ENCODE results near the gene SMAD5.

The SMAD5 gene

DNA sequence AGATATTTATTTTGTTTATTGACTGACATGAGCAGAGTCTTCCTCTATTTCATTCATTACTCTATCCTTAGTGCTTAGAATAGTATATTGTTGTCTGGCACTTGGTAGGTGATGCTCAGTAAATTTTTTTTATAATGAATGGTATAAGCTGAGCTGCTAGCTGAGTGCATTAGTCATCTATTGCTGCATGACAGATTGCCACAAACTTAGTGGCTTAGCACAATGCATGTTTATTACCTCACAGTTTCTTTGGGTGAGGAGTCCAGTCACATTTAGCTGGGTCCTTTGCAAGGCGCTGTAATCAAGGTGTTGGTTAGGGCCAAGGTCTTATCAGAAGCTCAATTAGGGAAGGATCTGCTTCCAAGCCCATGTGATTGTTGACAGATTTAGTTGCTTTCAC, 23.1 kb downstream of the SMAD5 start:
- no peak for DNase-seq (ENCODE audit: low read depth in 2 of 2)

DNA sequence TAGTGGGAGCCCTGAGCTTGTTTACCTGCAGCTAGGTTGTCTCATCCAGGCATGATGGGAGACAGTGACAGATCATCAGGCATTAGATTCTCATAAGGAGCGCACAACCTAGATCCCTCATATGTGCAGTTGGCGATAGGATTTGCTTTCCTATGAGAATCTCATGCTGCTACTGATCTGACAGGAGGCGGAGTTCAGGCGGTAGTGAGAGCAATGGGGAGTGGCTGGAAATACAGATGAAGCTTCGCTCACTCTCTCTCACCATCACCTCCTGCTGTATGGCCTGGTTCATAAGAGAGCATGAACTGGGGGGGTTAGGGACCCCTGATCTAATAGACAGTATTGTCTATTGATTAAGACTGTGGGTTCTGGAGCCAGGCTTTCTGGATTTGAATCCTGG, 24.9 kb downstream of the SMAD5 start:
- no peak for DNase-seq (ENCODE audit: low read depth in 2 of 2)

DNA sequence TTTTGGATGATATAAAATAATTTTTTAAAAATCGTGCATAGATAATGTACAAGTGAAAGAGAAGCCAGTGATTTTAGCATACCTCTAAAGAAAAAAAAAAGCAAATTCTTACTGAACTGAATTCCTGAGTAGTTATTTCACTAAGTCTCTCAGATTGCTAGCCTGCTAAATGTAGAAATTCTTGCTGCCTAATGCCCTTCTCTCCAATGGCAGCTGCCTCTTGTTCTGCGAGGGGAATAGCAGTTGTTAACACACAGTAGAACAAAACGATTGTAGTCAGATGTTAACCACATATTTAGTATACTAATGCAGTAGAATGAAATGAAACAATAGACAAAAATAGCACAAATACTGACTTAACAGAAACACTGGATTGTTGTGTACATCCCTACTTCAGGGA, 26.8 kb downstream of the SMAD5 start:
- no peak for DNase-seq (ENCODE audit: low read depth in 2 of 2)

DNA sequence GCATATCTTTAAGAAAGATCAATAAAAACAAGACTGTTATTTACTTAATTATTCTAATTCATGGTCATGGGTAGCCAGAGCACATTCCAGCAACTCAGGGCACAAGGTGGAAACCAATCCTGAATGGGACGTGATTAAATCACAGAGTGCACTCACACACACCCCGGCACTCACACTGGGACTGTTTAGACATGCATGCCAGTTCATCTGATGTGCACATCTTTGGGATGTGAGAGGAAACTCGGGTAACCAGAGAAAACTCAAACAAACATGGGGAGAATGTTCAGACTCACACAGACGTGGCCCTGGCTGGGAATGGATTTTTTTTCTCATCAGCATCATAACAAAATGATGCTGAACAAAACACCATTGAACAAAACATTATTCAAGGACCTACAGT, 29.4 kb downstream of the SMAD5 start:
- DNase-seq (ENCODE audit: low read depth in 2 of 2): no peak

DNA sequence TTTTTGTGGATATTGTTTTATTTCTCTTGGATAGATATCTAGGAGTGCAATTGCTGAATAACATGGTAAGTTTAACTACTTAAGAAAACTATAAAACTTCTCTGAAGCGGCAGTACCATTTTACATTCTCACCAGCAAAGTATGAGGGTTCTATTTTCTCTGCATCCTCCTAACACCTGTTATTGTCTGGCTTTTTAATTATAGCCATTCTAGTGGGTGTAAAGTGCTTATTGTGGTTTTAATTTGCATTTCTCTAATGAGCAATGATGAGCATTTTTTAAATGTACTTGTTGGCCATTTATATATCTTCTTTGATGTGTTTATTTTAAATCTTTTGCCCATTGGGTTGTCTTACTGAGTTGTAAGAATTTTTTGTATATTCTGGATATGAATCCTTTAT, 31.6 kb downstream of the SMAD5 start:
- DNase-seq (ENCODE audit: low read depth in 2 of 2): no peak

DNA sequence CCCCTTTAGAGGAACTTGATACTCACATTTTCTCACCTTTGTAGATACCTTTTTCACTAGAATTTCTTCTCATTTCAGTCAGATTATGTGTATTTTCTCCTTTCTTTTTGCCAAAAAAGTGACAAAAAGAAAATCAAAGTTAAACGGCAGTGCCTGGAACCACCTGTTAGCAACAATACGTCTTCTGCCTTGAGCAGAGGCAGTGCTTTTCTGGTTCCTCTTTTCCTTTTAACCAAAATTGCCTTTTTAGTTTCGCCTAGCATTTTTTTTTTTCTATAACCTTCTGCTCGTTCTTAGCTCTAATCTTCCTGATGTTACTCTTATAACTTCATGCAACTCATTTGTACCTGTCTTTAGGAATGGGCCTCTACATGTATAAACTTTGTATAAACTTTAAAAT, 34.3 kb downstream of the SMAD5 start:
- no peak for DNase-seq (ENCODE audit: low read depth in 2 of 2)

DNA sequence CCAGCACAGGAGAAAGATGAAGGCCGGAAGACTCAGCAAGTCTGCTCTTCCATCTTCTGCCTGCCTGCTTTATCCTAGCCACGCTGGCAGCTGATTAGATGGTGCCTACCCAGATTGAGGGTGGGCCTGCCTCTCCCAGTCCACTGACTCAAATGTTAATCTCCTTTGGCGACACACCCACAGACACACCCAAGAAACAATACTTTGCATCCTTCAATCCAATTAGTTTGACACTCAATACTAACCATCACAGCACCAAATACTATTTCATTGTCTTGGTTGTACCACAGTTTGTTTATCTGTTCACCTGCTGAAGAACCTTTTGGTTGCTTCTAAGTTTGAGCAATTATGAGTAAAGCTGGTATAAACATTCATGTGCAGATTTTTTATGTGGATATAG, 36.6 kb downstream of the SMAD5 start:
- no peak for DNase-seq (ENCODE audit: low read depth in 2 of 2)

DNA sequence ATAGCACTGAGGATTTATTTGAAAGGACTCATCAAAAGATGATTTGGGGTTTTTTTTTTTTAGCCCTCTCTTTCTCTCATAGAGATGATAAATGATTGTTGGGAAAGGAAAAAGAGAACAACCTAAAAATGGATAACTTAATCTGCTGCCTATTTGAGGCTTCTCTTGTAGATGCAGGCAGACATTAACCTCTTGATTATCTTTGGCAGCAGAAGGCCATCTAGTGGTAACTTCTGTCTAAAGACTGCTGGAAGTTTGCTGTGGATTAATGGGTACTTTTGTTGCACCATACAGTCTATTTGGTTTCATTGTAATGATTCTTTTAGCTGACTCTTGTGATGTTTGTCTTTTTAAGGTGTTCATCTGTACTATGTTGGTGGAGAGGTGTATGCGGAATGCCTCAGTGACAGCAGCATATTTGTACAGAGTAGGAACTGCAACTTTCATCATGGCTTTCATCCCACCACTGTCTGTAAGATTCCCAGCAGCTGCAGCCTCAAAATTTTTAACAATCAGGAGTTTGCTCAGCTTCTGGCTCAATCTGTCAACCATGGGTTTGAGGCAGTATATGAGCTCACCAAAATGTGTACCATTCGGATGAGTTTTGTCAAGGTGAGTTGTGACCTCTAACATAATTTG, 41.5 kb downstream of the SMAD5 start:
- DNase-seq (ENCODE audit: low read depth in 2 of 2): no peak

DNA sequence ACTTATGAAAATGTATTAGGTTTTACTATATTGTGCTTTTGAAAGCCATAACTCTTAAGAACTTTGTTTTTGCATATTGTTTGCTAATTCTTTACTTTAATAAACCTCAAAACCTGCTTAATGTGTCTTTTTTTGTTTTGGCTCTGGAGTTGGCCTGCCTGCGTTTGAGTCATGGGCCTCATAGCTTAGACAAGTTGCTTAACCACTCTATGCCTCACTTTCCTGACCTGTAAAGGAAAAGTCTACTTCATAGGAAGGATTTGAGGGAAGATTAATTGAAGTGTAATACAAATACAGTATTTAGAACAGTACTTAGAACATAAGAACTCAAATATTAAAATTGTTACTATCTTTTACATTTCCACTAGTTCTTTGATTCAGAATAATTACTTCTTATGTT, 50.0 kb downstream of the SMAD5 start:
- no peak for DNase-seq (ENCODE audit: low read depth in 2 of 2)

DNA sequence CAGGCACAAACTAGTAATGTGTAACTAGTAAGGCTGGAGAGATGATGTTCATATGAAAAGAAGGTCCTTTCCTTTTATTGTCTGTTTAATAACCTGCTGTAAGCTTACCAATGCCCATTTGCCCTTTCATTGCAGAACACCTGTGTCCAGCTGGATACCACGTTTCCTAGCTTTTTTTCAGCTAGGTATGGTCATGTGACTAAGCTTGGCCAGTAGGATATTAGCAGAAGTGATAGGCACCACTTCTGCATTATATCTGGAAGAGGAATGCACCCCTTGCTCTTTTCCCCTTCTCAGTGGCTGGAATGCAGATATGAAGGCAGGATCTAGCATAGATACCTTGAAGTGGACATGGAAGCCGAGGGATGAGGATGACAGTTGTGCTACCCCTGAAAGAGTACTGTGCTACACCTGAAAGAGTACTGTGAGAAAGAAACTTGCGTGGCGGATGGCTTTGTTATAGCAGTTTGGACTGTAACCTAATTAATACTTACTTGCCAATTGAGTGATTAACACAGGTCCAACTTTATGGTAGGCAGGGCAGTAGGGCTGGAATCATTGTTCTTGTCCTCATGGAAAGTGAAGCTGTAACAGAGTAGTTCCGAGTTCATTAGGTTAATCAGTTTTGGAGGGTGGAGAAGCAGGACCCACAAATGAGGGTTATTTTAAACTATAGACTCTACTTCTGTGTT, 53.5 kb downstream of the SMAD5 start:
- DNase-seq (ENCODE audit: low read depth in 2 of 2): no peak

DNA sequence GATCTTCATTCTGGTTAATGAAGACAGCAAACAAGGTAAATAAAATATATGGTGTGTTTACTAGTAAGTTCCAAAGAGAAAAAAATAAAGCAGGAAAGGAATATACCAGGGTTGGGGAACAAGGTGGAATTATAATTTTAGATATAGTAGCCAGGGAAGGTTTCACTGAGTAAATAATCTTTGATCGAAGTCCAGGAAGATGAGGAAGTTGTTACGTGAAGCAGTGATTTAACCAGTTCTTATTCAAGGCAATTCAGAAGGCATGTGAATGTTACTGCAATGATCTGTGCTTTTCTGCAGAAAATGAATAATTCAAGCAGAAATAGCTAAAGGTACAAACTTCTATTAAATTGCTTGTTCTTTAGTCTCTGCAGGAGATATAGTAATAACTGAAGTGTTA, 54.2 kb downstream of the SMAD5 start:
- DNase-seq (ENCODE audit: low read depth in 2 of 2): no peak

DNA sequence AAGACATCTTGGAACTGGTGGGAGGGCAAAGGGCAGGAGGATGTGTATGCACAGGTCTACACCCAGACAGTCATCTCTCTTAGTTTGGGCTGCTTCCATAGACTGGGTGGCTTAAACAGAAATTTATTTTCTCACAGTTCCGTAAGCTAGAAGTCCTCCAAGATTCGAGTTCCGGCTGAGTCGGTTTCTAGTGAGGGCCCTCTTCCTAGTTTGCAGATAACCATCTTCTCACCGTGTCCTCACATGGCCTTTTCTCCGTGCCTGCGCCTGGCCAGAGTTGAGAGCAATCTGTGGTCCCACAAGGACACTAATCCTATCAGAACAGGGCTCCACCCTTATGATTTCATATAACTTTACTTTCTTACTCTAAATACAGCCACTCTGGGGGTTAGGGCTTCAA, 56.2 kb downstream of the SMAD5 start:
- DNase-seq (ENCODE audit: low read depth in 2 of 2): no peak

DNA sequence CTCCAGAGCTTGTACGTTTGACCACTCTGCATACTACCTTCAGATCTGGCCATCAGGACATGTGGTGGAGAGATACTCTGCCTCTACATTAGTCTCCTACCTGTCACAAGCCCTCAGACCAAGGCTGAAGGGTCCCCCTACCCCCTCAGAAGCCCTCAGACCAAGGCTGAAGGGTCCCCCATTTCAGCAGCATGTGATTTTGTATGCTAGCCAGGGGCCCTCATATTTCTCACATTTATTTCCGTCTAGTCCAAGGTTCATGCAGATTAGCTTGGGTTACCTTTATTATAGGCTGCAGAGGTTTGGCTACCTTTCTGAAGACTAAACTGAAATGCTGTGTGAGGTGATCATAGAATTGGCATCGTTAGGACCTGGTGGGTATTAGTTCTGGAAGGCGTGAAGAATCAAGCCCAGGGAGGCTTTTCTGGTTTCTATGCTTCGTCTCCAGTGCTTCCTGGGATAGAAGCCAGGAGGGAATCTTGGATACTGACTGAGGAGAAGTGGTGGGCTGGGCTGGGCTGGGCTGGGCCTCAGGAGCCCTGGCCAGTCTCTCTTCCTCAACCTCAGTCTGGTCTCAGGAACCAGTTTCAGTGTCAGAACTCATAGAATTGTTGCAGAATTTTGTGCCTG, 57.6 kb downstream of the SMAD5 start:
- no peak for DNase-seq (ENCODE audit: low read depth in 2 of 2)

DNA sequence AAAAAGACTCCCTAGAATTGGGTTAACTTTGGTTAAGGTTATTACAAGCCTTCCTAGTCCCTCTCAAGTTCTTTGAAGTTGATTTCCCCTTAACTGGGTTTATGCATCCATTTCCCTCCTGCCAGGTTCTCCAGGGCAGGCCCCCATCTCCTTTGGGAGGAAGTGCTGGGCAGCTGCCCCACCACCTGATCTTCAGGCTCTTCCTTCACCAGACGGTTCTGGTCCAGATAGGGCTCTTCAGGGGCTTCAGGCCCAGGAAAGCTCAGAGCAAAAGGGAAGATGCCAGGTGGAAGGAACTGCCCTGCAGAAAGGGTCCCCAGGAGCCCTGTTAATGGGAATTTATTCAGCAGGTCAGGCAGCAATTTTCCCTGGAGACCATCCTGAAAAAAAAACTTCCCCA, 58.3 kb downstream of the SMAD5 start:
- no peak for DNase-seq (ENCODE audit: low read depth in 2 of 2)

DNA sequence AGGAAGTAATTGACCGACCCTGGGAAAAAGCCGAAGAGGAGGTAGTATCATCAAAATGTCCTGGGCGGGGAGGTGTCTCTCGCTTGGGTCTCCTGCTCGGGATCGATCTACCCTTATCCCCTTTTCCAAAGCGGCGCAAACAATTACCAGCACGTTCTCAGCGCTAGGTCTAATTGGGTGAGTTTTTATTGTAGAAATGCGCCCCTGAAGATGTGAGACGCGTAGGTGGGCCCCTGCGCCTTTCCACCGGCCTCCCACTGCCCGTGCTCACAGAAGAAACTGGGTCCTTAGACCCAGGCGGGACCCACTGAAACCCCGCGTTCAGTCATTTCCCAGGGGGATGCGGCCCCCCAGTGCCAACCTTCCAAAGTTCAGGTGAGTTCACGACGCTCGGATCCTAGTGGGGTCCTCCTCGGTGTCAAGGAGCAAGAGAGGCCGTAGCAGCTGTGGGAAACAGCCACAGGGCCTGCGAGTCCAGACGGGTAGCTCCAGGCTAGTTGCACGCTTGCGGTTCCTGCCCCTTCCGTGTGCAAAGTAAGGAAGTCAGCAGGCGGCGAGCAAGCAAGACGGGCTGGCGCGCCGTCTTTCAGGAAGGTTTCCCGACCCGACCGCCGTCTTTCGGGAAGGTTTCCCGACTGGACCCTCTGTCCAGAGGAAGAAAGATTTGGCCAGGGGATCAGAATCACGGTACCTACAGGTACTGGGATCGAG, 58.8 kb downstream of the SMAD5 start:
- no peak for DNase-seq (ENCODE audit: low read depth in 2 of 2)

DNA sequence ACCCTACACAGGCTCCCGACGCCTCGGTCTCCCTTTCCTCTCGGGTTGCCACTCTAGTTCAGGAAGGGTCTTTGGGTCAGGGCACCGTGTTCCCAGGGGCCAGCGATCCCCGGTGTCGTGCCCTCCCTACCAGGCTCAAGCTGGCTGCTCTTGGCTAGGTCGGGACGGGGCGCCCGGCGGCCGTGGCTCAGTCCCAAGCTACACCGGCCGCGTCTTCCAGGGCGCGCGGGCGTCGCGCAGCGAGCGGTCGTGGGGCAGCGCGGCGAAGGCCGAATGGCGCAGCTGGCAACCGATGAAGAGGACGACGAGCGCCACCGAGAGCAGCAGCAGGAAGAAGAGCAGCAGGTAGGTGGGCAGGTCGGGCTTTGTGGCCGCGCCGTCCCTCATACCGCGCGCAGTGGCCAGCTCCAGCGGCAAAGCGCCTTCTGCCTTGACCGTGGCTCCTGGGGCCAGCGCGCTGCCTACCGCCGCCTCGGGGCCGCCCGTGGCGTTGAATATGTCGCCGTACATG, 59.4 kb downstream of the SMAD5 start:
- DNase-seq (ENCODE audit: low read depth in 2 of 2): no peak

DNA sequence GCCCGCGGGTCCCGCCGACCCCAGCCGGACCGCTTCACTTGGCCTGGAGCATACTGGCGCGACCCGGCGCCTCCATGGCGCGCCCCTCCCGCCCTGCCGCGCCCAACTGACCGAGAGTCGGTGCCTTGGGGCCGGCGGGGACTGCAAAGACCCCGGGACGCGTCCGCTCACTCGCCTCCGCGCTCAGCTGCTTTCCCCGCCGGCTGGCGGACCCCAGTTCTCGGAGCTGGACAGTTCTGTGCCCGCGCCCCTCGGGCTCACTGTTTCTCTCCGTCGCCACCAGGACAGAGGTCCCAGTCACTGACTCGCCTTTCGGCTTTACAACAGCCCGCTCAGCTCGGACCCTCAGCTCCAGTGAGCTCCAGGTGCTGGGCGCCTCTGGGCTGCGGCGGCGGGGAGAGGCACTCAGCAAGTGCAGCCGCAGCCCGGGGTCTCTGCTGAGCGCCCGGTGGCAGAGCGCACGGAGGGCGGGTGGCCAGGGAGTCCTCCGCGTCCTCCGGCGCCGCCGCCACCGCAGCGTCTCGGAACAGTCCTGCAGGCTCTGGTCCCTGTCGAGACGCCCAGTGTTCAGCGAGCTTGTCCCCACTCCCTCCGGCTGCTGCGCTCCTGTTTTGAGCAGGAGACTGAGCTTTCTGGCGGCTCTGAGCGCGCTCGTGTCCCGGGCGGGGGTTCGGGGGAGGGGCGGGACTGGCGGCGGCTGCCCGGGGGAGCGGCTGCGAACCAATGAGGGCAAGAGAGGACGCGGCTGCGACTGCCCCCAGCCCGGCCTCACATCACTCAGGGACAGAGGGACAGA, 60.1 kb downstream of the SMAD5 start, which contains the start of gene SMIM32:
Gene SMIM32 (minus strand): TSS at position 637 of the 796 bp plus-strand sequence. CDS start 638 bp downstream, outside the sequence.
- DNase-seq (ENCODE audit: low read depth in 2 of 2): no peak

DNA sequence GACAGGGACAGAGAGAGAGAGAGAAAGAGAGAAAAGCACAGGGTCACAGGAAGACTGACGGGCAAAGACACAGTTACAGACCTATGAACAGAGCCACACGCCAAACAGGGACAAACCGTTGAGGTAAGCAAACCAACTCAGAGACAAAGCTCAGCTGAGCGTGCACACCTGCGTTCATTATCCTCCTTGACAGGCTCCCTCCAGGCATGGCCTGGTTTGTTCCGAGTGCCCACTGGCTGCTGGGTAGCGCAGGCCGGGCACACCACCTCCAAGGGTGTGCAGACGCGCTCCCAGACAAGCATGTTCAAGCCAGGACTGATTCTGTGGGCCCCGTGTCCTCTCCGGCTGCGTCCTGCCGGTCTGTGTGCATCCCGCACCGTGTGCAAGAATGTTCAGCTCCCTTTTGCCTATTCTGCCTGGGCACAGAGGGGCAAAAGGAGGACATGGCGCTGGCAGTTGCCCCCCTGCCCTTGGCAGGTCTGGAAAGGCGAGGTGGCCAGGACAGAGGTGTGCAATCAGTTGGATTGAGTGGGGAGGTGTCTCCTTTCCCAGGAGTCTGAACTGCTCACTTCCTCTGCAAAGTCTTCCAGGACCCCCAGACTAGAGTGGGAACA, 60.8 kb downstream of the SMAD5 start:
- DNase-seq (ENCODE audit: low read depth in 2 of 2): no peak

DNA sequence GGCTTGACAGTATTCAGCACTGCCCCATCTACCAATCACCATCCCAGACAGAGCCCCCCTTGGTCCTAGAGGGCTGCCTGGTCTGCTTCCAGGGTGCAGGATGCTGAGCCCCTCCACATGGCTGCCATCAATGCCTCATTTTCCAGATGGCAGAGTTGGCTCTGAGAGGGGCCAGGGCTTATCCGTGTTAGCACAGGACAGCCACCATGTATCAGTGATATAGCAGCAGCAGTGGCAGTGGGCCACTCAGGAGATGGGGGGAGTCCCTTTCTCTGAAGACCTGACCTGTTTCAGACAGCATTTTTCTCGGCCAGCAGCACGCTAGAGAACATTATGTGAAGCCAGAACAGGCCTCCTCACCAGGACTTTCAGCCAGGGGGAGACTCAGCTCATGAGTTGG, 61.9 kb downstream of the SMAD5 start:
- DNase-seq (ENCODE audit: low read depth in 2 of 2): no peak

DNA sequence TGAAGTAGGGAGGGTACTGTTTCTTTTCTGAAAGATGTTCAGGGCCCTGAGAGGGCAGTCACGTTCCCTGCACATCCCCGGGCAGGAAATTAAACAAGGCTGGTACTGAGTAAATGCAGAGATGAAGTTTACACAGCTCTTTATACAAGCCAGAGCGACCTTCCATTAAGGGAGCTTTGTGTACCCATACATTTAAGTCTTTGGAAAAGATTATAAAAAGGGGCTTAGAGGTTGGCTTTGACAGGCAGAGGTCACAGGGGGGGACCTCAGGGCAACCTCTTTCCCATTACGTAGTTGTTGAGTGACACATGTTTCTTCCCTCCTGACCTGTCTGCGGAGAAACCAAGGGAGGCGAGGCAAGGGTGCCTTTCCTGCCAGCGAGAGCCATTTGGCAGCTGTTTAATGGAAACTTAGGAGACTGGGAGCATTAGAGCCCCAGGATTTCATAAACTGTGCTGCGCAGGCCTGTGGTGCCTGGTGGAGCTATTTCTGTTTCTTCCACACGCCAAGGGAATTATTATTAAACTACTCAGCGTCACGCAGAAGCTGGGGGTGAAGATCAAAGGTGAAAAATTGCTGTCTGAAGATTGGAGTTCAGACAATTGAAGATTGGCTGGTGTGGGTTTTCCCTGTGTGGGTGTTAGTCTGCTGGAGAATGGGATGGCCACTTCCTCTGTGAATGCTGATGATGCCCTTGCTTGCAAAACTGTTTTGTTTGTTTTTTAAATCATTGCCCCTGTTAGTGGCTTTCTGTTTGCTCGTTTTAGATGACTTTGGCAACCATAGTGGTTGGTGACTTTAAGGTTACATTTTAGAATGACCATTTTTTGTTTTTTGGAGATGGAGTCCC, 63.6 kb downstream of the SMAD5 start:
- no peak for DNase-seq (ENCODE audit: low read depth in 2 of 2)

All from stimulated activated CD4-positive, alpha-beta T cell treated with anti-CD3 and anti-CD28 coated beads, Interleukin-4, amount 100 ng/mL, for 48 hours (primary cell).